RWPE2 (cell line): ENCODE results near the gene ITPR1.

ENCODE experiments used
- ATAC-seq: fragments of 200-7000 bp; cut with Tn5 transposase; 3 replicates; pipeline ENCODE4 v1.9.1; 2021; ENCODE audit warnings: low read depth
- DNase-seq: peaks from one replicate; pipeline ENCODE4 v3.0.0-alpha.2; 2020; ENCODE audit warnings: low spot score
- H3K27ac ChIP-seq: fragments of 450-650 bp; 2 replicates; pipeline ENCODE4 v1.5.1; 2017; ENCODE audit warnings: mild to moderate bottlenecking; ENCODE audit not compliant: poor library complexity, severe bottlenecking
- H3K27me3 ChIP-seq: fragments of 250-450 bp; sonication (Bioruptor Pico); 2 replicates; pipeline ENCODE4 v1.5.1; 2021; ENCODE audit warnings: mild to moderate bottlenecking, moderate library complexity; ENCODE audit not compliant: insufficient read depth, poor library complexity, severe bottlenecking
- H3K36me3 ChIP-seq: fragments of 250-450 bp; sonication (Bioruptor Pico); 2 replicates; pipeline ENCODE4 v1.5.1; 2020; ENCODE audit warnings: low read depth, mild to moderate bottlenecking, moderate library complexity
- H3K4me1 ChIP-seq: fragments of 250-450 bp; sonication (Bioruptor Pico); 2 replicates; pipeline ENCODE4 v1.5.1; 2021; ENCODE audit warnings: mild to moderate bottlenecking, moderate library complexity; ENCODE audit not compliant: insufficient read depth, poor library complexity, severe bottlenecking
- H3K4me3 ChIP-seq: fragments of 250-450 bp; sonication (Bioruptor Pico); 2 replicates; pipeline ENCODE4 v1.5.1; 2021; ENCODE audit warnings: mild to moderate bottlenecking, moderate library complexity; ENCODE audit not compliant: severe bottlenecking
- H3K9me3 ChIP-seq: fragments of 250-450 bp; sonication (Bioruptor Pico); 2 replicates; pipeline ENCODE4 v1.5.1; 2021; ENCODE audit warnings: mild to moderate bottlenecking, moderate library complexity; ENCODE audit not compliant: severe bottlenecking
- CTCF ChIP-seq: fragments of 450-650 bp; IDR thresholded peaks from one replicate; pipeline ENCODE4 v1.5.1; 2017; ENCODE audit warnings: mild to moderate bottlenecking, moderate library complexity; ENCODE audit not compliant: poor library complexity, severe bottlenecking

The ITPR1 gene

GRCh38 chr3:4720316-4721075 is 227.3 kb downstream of the ITPR1 start:
- peak; percentile 51 for ATAC-seq
- DNase-seq, result no peak
- TF ChIP-seq CTCF, result peak; percentile 72
- Histone ChIP-seq H3K27me3 (no peaks in the 10 kb centered on the region), H3K9me3 (no peaks in the 10 kb centered on the region), H3K4me1 (peaks cover 19% of the 10 kb centered on the region), H3K4me3 (no peak overlapping the region), H3K36me3 (no peaks in the 10 kb centered on the region), H3K27ac (peak overlapping the region; percentile 73)

GRCh38 chr3:4721511-4721911 is 228.4 kb downstream of the ITPR1 start:
- Histone ChIP-seq H3K4me1 (peaks cover 19% of the 10 kb centered on the region), H3K9me3 (no peaks in the 10 kb centered on the region), H3K27me3 (no peaks in the 10 kb centered on the region), H3K27ac (peak overlapping the region; percentile 73), H3K36me3 (no peaks in the 10 kb centered on the region), H3K4me3 (no peak overlapping the region)
- no peak for TF ChIP-seq CTCF
- no peak for DNase-seq
- peak; percentile 83 for ATAC-seq

GRCh38 chr3:4722103-4722502 is 229.0 kb downstream of the ITPR1 start:
- no peak overlapping the region for H3K4me3 ChIP-seq
- H3K36me3 ChIP-seq, result no peaks in the 10 kb centered on the region
- peak overlapping the region; percentile 73 for H3K27ac ChIP-seq
- TF ChIP-seq CTCF, result peak; percentile 75
- peaks cover 19% of the 10 kb centered on the region for H3K4me1 ChIP-seq
- ATAC-seq (peak; percentile 70), DNase-seq (no peak)
- H3K27me3 ChIP-seq, result no peaks in the 10 kb centered on the region
- H3K9me3 ChIP-seq, result no peaks in the 10 kb centered on the region

GRCh38 chr3:4724051-4724629 is 231.0 kb downstream of the ITPR1 start:
- no peak for TF ChIP-seq CTCF
- Histone ChIP-seq H3K4me1 (peaks cover 19% of the 10 kb centered on the region), H3K36me3 (no peaks in the 10 kb centered on the region), H3K27ac (no peak overlapping the region), H3K9me3 (no peaks in the 10 kb centered on the region), H3K27me3 (no peaks in the 10 kb centered on the region), H3K4me3 (no peak overlapping the region)
- DNase-seq (no peak), ATAC-seq (no peak)

- Histone ChIP-seq H3K9me3 (no peaks in the 10 kb centered on the region), H3K4me3 (no peak overlapping the region), H3K36me3 (no peaks in the 10 kb centered on the region), H3K27ac (no peak overlapping the region), H3K4me1 (peaks cover 11% of the 10 kb centered on the region), H3K27me3 (no peaks in the 10 kb centered on the region)
- DNase-seq (no peak), ATAC-seq (peak; percentile 44; the same call in 1 of the 3 replicates)
- TF ChIP-seq CTCF, result no peak
Observed at GRCh38 chr3:4726549-4726948, 233.4 kb downstream of the ITPR1 start.
